Keratinocyte (primary cell): ENCODE results near the gene TYRO3.
"Not testable (repeated sequence)": the region's sequence is repeated elsewhere in the genome, so short reads cannot be mapped to it uniquely, and the experiment has no call there.

Experiments used
- EZH2 ChIP-seq: IDR thresholded peaks from one replicate; pipeline ENCODE4 v1.6.1; 2012; ENCODE audit warnings: inconsistent platforms, mild to moderate bottlenecking, low read length, moderate library complexity
- TF ChIP-seq, protein P1 (sequence below), 3 experiments: IDR thresholded peaks in 1 of 3; conservative IDR thresholded peaks in 1 of 3; optimal IDR thresholded peaks in 1 of 3; 2 replicates in 2 of 3; 3 replicates in 1 of 3; pipeline versions ENCODE3 to v1.5.1; 2011; ENCODE audit warnings: low read length in 3 of 3, mild to moderate bottlenecking in 3 of 3, moderate library complexity in 2 of 3, control low read depth in 1 of 3, inconsistent platforms in 1 of 3; ENCODE audit not compliant: insufficient read depth in 2 of 3; ENCODE audit errors: extremely low read depth in 1 of 3

DNA sequence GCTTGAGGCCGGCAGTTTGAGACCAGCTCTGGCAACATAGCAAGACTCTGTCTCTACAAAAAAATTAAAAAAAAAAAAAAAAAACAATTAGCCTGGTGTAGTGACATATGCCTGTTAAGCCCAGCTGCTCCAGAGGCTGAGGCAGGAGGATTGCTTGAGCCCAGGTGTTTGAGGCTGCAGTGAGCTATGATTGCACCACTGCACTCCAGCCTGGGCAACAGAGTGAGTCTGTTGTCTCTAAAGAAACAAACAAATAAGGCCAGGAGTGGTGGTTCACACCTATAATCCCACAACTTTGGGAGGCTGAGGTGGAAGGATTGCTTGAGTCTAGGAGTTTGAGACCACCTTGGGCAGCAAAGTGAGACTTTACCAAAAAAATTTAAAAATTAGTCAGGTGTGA lies 10.2 kb downstream of the TYRO3 start:
- TF ChIP-seq EZH2: not testable (repeated sequence)
- TF ChIP-seq, protein P1, sequence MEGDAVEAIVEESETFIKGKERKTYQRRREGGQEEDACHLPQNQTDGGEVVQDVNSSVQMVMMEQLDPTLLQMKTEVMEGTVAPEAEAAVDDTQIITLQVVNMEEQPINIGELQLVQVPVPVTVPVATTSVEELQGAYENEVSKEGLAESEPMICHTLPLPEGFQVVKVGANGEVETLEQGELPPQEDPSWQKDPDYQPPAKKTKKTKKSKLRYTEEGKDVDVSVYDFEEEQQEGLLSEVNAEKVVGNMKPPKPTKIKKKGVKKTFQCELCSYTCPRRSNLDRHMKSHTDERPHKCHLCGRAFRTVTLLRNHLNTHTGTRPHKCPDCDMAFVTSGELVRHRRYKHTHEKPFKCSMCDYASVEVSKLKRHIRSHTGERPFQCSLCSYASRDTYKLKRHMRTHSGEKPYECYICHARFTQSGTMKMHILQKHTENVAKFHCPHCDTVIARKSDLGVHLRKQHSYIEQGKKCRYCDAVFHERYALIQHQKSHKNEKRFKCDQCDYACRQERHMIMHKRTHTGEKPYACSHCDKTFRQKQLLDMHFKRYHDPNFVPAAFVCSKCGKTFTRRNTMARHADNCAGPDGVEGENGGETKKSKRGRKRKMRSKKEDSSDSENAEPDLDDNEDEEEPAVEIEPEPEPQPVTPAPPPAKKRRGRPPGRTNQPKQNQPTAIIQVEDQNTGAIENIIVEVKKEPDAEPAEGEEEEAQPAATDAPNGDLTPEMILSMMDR (optimal IDR thresholded peaks at IDR 0.05 in 1 of 3, IDR thresholded peaks at IDR 0.05 in 1 of 3, conservative IDR thresholded peaks at IDR 0.05 in 1 of 3; ENCODE audit: extremely low read depth in 1 of 3, insufficient read depth in 2 of 3, low read length in 3 of 3): not testable (repeated sequence)
